Fibroblast of the aortic adventitia (primary cell): ENCODE measurements around the gene XRCC5. TPM values are rescaled to one million over a fixed set of nuclear protein-coding genes. Genes with fewer than 3 reads are reported as not detected.
A peak's percentile ranks its signal among the peaks of the same experiment; 100 is the strongest.

Source experiments
- DNase-seq: peaks from one replicate; pipeline ENCODE4 v3.0.0-alpha.2; 2010; ENCODE audit warnings: low read depth
- H3K4me3 ChIP-seq: 2 replicates; pipeline ENCODE4 v1.5.1; 2011; ENCODE audit warnings: low read depth, mild to moderate bottlenecking, control low read depth, low read length, moderate library complexity
- total RNA-seq: library from RNA; depleted of rRNA; stranded (reverse); fragments of >200 nt; gene quantifications from 2 replicates; pipeline ENCODE4 v1.2.3, GENCODE V29; 2012; ENCODE audit warnings: low replicate concordance
- TF ChIP-seq, protein P1 (sequence below): IDR thresholded peaks from 2 replicates; pipeline ENCODE4 v1.5.1; 2011; ENCODE audit warnings: mild to moderate bottlenecking, low read length, control low read depth, inconsistent platforms; ENCODE audit not compliant: insufficient read depth

Gene XRCC5
- total RNA-seq, 1 donor: 271 TPM

DNA sequence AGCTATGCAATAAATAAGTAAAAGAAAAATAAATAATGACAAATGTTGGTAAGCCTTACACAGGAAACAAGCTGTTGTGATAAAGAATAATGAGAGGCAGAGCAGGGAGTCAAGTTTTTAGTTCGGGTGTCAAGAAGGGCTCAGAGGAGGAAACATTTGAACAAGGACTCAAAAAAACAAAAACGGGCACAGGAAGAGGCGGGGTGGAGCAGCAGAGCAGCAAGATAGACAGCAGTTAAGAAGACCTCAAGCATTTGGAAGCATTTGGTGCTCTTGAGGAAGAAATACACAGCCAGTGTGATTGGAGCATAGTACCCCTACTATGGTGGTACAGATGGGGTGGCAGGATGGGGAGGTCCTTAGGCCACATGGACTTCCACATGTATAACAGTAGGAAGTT, 24.6 kb upstream of the XRCC5 start:
- no peak for DNase-seq
- TF ChIP-seq, protein P1, sequence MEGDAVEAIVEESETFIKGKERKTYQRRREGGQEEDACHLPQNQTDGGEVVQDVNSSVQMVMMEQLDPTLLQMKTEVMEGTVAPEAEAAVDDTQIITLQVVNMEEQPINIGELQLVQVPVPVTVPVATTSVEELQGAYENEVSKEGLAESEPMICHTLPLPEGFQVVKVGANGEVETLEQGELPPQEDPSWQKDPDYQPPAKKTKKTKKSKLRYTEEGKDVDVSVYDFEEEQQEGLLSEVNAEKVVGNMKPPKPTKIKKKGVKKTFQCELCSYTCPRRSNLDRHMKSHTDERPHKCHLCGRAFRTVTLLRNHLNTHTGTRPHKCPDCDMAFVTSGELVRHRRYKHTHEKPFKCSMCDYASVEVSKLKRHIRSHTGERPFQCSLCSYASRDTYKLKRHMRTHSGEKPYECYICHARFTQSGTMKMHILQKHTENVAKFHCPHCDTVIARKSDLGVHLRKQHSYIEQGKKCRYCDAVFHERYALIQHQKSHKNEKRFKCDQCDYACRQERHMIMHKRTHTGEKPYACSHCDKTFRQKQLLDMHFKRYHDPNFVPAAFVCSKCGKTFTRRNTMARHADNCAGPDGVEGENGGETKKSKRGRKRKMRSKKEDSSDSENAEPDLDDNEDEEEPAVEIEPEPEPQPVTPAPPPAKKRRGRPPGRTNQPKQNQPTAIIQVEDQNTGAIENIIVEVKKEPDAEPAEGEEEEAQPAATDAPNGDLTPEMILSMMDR: no peak
- no peak overlapping the region for H3K4me3 ChIP-seq

DNA sequence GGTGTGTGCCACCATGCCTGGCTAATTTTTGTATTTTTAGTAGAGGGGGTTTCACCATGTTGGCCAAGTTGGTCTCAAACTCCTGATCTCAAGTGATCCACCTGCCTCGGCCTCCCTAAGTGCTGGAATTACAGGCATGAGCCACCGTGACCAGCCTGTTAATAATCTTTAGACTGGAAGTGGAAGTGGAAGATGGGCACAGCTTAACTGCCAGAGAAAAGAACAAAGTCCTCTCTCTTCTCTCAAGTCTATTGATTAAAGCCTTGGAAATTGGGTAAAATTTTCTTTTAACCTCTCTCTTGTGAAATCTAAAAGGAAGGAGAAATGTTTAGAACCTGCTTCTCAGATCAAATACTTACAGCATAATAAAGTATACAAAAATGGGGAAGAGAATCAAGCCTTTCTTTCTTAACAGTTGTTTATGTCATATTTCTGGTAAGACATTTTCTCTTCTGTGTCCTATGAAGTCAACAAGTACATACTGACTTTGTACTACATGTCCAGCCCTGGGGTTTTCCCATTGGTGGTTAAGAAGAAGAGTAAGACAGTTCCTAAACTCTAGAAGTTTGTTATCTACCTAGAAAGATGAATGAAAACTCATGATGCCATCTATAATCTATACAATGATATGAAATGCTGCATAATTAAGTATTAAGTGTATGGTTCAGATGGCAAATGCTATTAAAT, 22.8 kb upstream of the XRCC5 start:
- TF ChIP-seq, protein P1: no peak
- DNase-seq: no peak

DNA sequence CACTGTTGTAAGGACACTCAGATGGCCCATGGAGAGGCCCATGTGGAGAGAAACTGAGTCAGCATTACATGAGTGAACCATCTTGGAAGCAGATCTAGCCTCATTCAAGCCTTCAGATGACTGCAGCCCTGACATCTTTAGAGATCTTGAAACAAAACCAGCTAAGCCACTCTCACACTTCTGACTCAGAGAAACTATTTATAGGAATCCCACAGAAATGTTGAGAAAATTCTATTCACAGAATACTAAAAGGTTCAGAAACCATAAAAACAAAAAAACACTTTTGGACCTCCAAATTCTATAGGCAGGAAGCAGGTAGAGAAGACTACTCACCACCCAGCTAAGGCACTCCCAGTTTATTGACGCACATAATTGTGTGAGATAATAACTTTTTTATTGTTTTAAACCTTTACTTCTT, 18.8 kb upstream of the XRCC5 start:
- TF ChIP-seq, protein P1: no peak
- DNase-seq: peak; percentile 30
- H3K4me3 ChIP-seq: no peak overlapping the region

More for the DNA sequence above, 22.8 kb upstream of the XRCC5 start:
- H3K4me3 ChIP-seq: no peak overlapping the region

DNA sequence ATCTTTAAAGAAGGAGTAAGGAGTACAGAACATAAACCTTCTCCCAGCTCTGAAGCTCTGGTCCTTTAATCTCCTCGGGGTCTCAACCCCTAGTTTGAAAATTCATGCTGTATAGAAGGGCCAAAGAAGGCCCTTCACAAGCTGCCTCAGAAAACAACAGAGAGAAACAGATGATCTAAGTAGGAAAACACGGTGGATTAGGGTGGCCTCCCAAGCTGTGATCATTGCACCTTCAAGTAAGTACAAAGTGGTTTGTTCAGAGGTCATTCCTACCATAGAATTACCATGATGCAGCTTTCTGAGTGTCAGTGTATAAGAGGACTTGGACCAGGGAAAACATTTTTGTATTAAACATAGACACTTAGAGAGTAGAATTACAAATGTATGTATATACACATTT, 16.5 kb upstream of the XRCC5 start:
- DNase-seq: no peak
- no peak overlapping the region for H3K4me3 ChIP-seq
- TF ChIP-seq, protein P1: no peak

DNA sequence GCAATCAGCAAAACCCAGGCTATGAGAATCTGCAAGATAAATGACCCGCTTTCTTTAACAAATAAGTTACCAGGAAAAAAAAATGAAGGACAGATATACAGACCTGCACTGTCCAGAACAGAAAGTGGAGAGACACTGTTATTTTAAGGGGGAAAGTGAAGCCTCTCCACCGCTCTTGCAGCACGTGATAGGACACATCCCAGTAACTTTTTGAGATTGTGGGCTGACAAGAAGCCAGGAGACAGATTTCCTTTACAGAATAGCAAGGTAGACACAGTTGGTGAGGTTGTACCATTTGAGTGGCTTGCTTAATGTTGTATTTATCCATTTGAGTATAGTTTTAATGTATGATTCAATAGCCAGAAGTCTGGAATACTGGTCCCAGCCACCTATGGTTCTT, 14.4 kb upstream of the XRCC5 start:
- DNase-seq: no peak
- TF ChIP-seq, protein P1: no peak
- H3K4me3 ChIP-seq: no peak overlapping the region

DNA sequence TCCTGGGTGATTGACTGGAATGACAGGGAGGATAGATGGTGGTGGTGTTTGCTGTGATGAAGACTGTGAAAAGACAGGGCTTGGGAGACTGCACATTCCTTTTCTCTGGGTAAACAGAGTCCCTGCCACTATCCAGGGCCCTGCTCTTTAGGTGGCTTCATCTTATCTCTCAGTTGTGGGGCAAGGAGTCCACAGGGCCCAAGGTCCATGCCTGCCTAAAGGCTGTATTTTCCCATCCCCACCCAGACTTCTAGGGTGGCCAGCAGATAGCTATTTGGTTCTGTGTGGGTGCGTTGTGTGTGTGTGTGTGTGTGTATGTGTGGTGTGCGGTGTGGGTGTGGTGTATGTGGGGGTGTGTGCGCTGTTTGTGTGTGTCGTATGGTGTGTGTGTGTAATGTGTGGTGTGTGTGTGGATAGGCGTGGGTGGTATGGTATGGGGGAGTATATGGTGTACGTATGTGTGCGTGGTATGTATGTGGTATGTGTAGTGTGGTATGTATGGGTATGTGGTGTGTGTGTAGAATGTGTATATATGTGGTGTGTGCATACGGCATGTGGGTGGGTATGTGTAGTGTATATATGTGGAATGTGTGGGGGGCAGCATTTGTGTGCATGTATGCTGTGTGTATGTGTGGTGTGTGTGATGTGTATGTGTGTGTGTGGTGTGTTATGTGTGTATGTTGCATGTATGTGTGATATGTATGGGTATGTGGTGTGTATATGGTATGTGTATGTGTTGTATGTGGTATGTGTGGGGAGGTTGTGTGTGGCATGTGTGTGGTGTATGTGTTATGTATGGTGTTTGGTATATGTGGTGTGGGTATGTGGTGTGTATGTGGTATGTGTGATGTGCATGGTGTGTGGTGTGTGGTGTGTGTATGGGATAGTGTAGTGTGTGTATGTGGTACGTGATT, 10.5 kb upstream of the XRCC5 start:
- DNase-seq: no peak
- TF ChIP-seq, protein P1: no peak
- H3K4me3 ChIP-seq: no peak overlapping the region
